Nephron (organoid): Measurements from ENCODE around the gene ABCA6.

Source experiments
- H3K27ac Mint-ChIP-seq, 3 experiments: 2 replicates each; pipeline ENCODE4 v1.8.0; 2020; ENCODE audit warnings: mixed read lengths in 3 of 3, mild to moderate bottlenecking in 2 of 3, moderate library complexity in 1 of 3
- H3K27me3 Mint-ChIP-seq: 2 replicates; pipeline ENCODE4 v1.8.0; 2021; ENCODE audit warnings: low read depth, mild to moderate bottlenecking, moderate library complexity, mixed read lengths
- H3K36me3 Mint-ChIP-seq: 2 replicates; pipeline ENCODE4 v1.8.0; 2020; ENCODE audit warnings: low read depth, mixed read lengths
- H3K4me1 Mint-ChIP-seq: 2 replicates; pipeline ENCODE4 v1.8.0; 2020; ENCODE audit warnings: mixed read lengths
- H3K4me3 Mint-ChIP-seq, 3 experiments: 2 replicates each; pipeline ENCODE4 v1.8.0; 2020; ENCODE audit warnings: mild to moderate bottlenecking in 3 of 3, mixed read lengths in 3 of 3, moderate library complexity in 2 of 3
- H3K9me3 Mint-ChIP-seq: 2 replicates; pipeline ENCODE4 v1.8.0; 2020; ENCODE audit warnings: mixed read lengths
- CTCF ChIP-seq, 3 experiments: fragments of 200-600 bp; sonication (generic); IDR thresholded peaks; one replicate each; pipeline ENCODE4 v1.5.0; 2021; ENCODE audit warnings: antibody characterized with exemption in 3 of 3; ENCODE audit not compliant: unreplicated experiment in 3 of 3

Gene ABCA6

GRCh38 chr17:69069226-69069750 is 72.4 kb downstream of the ABCA6 start:
- Mint-ChIP-seq H3K36me3 (no peaks in the 10 kb centered on the region), H3K27me3 (no peaks in the 10 kb centered on the region), H3K9me3 (peaks cover 5% of the 10 kb centered on the region), H3K27ac (peak overlapping the region in 1 of 3 experiments; percentile 48), H3K4me3 (no peak overlapping the region), H3K4me1 (peaks cover 14% of the 10 kb centered on the region)
- TF ChIP-seq CTCF (IDR thresholded peaks at IDR 0.05; ENCODE audit: unreplicated experiment in 3 of 3), result no peak

GRCh38 chr17:69067274-69068047 is 74.2 kb downstream of the ABCA6 start:
- Mint-ChIP-seq H3K9me3 (peaks cover 4% of the 10 kb centered on the region), H3K4me3 (no peak overlapping the region), H3K36me3 (no peaks in the 10 kb centered on the region), H3K27me3 (no peaks in the 10 kb centered on the region), H3K4me1 (peaks cover 26% of the 10 kb centered on the region), H3K27ac (peak overlapping the region in 2 of 3 experiments; percentile 44 to 61)
- TF ChIP-seq CTCF (IDR thresholded peaks at IDR 0.05; ENCODE audit: unreplicated experiment in 3 of 3), result no peak

- Mint-ChIP-seq H3K9me3 (peaks cover 2% of the 10 kb centered on the region), H3K36me3 (no peaks in the 10 kb centered on the region), H3K4me3 (no peak overlapping the region), H3K27me3 (no peaks in the 10 kb centered on the region), H3K4me1 (peaks cover 30% of the 10 kb centered on the region), H3K27ac (peak overlapping the region in 1 of 3 experiments; percentile 35)
- no peak for TF ChIP-seq CTCF (IDR thresholded peaks at IDR 0.05; ENCODE audit: unreplicated experiment in 3 of 3)
Observed at GRCh38 chr17:69066482-69066881, 75.2 kb downstream of the ABCA6 start.

- H3K27me3 Mint-ChIP-seq, result no peaks in the 10 kb centered on the region
- peaks cover 42% of the 10 kb centered on the region for H3K4me1 Mint-ChIP-seq
- no peaks in the 10 kb centered on the region for H3K9me3 Mint-ChIP-seq
- no peaks in the 10 kb centered on the region for H3K36me3 Mint-ChIP-seq
- TF ChIP-seq CTCF (IDR thresholded peaks at IDR 0.05; ENCODE audit: unreplicated experiment in 3 of 3), result no peak
- no peak overlapping the region for H3K4me3 Mint-ChIP-seq
- H3K27ac Mint-ChIP-seq, result peak overlapping the region in 2 of 3 experiments; percentile 1 to 35
Observed at GRCh38 chr17:69065113-69065512, 76.6 kb downstream of the ABCA6 start.

- no peaks in the 10 kb centered on the region for H3K27me3 Mint-ChIP-seq
- peak overlapping the region in 2 of 3 experiments; percentile 75 to 86 for H3K27ac Mint-ChIP-seq
- H3K4me3 Mint-ChIP-seq, result no peak overlapping the region
- H3K36me3 Mint-ChIP-seq, result no peaks in the 10 kb centered on the region
- no peak for TF ChIP-seq CTCF (IDR thresholded peaks at IDR 0.05; ENCODE audit: unreplicated experiment in 3 of 3)
- H3K4me1 Mint-ChIP-seq, result peaks cover 47% of the 10 kb centered on the region
- no peaks in the 10 kb centered on the region for H3K9me3 Mint-ChIP-seq
Observed at GRCh38 chr17:69064476-69064875, 77.2 kb downstream of the ABCA6 start.

- Mint-ChIP-seq H3K9me3 (no peaks in the 10 kb centered on the region), H3K36me3 (no peaks in the 10 kb centered on the region), H3K4me1 (peaks cover 48% of the 10 kb centered on the region), H3K4me3 (no peak overlapping the region), H3K27ac (peak overlapping the region; percentile 28 to 86 (median 75)), H3K27me3 (no peaks in the 10 kb centered on the region)
- no peak for TF ChIP-seq CTCF (IDR thresholded peaks at IDR 0.05; ENCODE audit: unreplicated experiment in 3 of 3)
Observed at GRCh38 chr17:69064001-69064400, 77.7 kb downstream of the ABCA6 start.
